HepG2 (cell line): ENCODE results near the gene KIRREL3. TPM values are rescaled to one million over a fixed set of nuclear protein-coding genes. Genes with fewer than 3 reads are reported as not detected.

Experiments used
- ATAC-seq: fragments of 200-7000 bp; cut with Tn5 transposase; 3 replicates; pipeline ENCODE4 v1.9.1; 2020; ENCODE audit warnings: mild to moderate bottlenecking, moderate library complexity
- BruUV-seq: library from RNA; stranded (reverse); fragments of 400-500 nt; replicated peaks from 2 replicates; lab custom pipeline; 2021; lab: Mats Ljungman, UMichigan
- CTCF ChIA-PET: fragments of 300-600 bp; formaldehyde crosslinking; extraction: SDS; loops from one replicate; lab custom pipeline; 2021; ENCODE audit warnings: low total read pairs, inconsistent platforms, low intra/inter-chr PET ratio; lab: Yijun Ruan, JAX
- POLR2A ChIA-PET: fragments of 350-600 bp; sonication (Branson Sonifier 250); formaldehyde crosslinking; loops from one replicate; lab custom pipeline; 2020; ENCODE audit warnings: antibody characterized with exemption, inconsistent platforms; lab: Yijun Ruan, JAX
- DNase-seq: peaks from one replicate; pipeline ENCODE4 v3.0.0-alpha.2; 2015; ENCODE audit warnings: low spot score
- FAIRE-seq: peaks from 3 replicates; lab custom pipeline; 2011; peaks lifted over from hg19 to GRCh38; lab: Jason Lieb, UNC
- H2AFZ ChIP-seq: one replicate; pipeline ENCODE4 v1.6.1; 2011; ENCODE audit warnings: low read length, inconsistent platforms
- H3K27ac ChIP-seq: fragments of 300-600 bp; 3 replicates; pipeline ENCODE4 v1.8.0; 2011; ENCODE audit warnings: mixed run types, mild to moderate bottlenecking, mixed read lengths, low read length, inconsistent platforms; ENCODE audit not compliant: insufficient read depth; ENCODE audit errors: extremely low read length
- H3K27me3 ChIP-seq, 2 experiments: fragments of 200-600 bp in 1 of 2; 2 replicates in 1 of 2; 3 replicates in 1 of 2; pipeline versions ENCODE4 v1.6.0 to v1.8.0; 2011; ENCODE audit warnings: low read length in 2 of 2, mild to moderate bottlenecking in 2 of 2, moderate library complexity in 2 of 2, inconsistent platforms in 1 of 2; ENCODE audit not compliant: insufficient read depth in 2 of 2, control insufficient read depth in 1 of 2
- H3K36me3 ChIP-seq, 2 experiments: fragments of 200-600 bp in 1 of 2; replicated peaks in 1 of 2; 2 replicates in 1 of 2; 3 replicates in 1 of 2; pipeline versions ENCODE4 v1.5.1 to v1.8.0; 2011; ENCODE audit warnings: low read length in 2 of 2, inconsistent platforms in 1 of 2; ENCODE audit not compliant: insufficient read depth in 2 of 2, control insufficient read depth in 1 of 2
- H3K4me1 ChIP-seq: 2 replicates; pipeline ENCODE4 v1.5.1; 2012; ENCODE audit warnings: low read length, inconsistent platforms; ENCODE audit not compliant: insufficient read depth
- H3K4me2 ChIP-seq: 2 replicates; pipeline ENCODE4 v1.6.0; 2011; ENCODE audit warnings: low read depth, low read length, inconsistent platforms
- H3K4me3 ChIP-seq, 3 experiments: fragments of 200-600 bp in 1 of 3; sonication (generic), shearing (Covaris generic) in 1 of 3; replicated peaks in 1 of 3; 2 replicates each; pipeline ENCODE4 v1.5.1; 2011 to 2016; ENCODE audit warnings: low read length in 3 of 3, inconsistent platforms in 2 of 3, low read depth in 2 of 3, mild to moderate bottlenecking in 2 of 3, control low read depth in 1 of 3, mixed read lengths in 1 of 3; ENCODE audit not compliant: insufficient read depth in 1 of 3
- H3K79me2 ChIP-seq: one replicate; pipeline ENCODE4 v1.6.1; 2011; ENCODE audit warnings: low read length, inconsistent platforms; ENCODE audit not compliant: insufficient read depth
- H3K9ac ChIP-seq: 2 replicates; pipeline ENCODE4 v1.6.0; 2011; ENCODE audit warnings: mild to moderate bottlenecking, low read depth, low read length, inconsistent platforms; ENCODE audit not compliant: insufficient read depth
- H3K9me3 ChIP-seq: 2 replicates; pipeline ENCODE4 v1.5.1; 2012; ENCODE audit warnings: mild to moderate bottlenecking, low read length
- H4K20me1 ChIP-seq: 2 replicates; pipeline ENCODE4 v1.6.0; 2011; ENCODE audit warnings: inconsistent platforms, mild to moderate bottlenecking, low read length, moderate library complexity; ENCODE audit not compliant: insufficient read depth
- BHLHE40 ChIP-seq: IDR thresholded peaks from 2 replicates; pipeline ENCODE4 v1.6.1; 2011; ENCODE audit warnings: low read length, improper control_type of control experiment
- ESRRA ChIP-seq: sonication (generic); formaldehyde crosslinking; IDR thresholded peaks from 2 replicates; pipeline ENCODE4 v1.5.1; 2020; ENCODE audit warnings: mild to moderate bottlenecking, low read depth, missing genetic modification reagents
- HDAC2 ChIP-seq: sonication (generic); formaldehyde crosslinking; IDR thresholded peaks from 2 replicates; pipeline ENCODE4 v1.4.0; 2020; ENCODE audit warnings: missing genetic modification reagents
- JUND ChIP-seq: sonication (generic); formaldehyde crosslinking; IDR thresholded peaks from 2 replicates; pipeline ENCODE4 v1.8.0; 2022; ENCODE audit warnings: mild to moderate bottlenecking, missing genetic modification reagents
- NFYC ChIP-seq: IDR thresholded peaks from 2 replicates; pipeline ENCODE4 v1.6.1; 2016; ENCODE audit warnings: missing genetic modification reagents, missing compliant biosample characterization
- TCF7L2 ChIP-seq: IDR thresholded peaks from 2 replicates; pipeline ENCODE4 v1.6.1; 2011; ENCODE audit warnings: mild to moderate bottlenecking, low read depth, low read length, moderate library complexity
- TGIF2 ChIP-seq: IDR thresholded peaks from 2 replicates; pipeline ENCODE4 v1.6.1; 2016; ENCODE audit warnings: control low read depth, missing compliant biosample characterization
- U2AF2 ChIP-seq: fragments of 200-400 bp; formaldehyde crosslinking; IDR thresholded peaks from 2 replicates; pipeline ENCODE4 v1.6.1; 2017; ENCODE audit warnings: low read depth, mild to moderate bottlenecking, low read length
- ZNF530 ChIP-seq: sonication (generic); formaldehyde crosslinking; IDR thresholded peaks from 2 replicates; pipeline ENCODE4 v1.5.0; 2020; ENCODE audit warnings: low read depth, mild to moderate bottlenecking, missing genetic modification reagents
- ZNF7 ChIP-seq: IDR thresholded peaks from 2 replicates; pipeline ENCODE4 v1.6.1; 2016; ENCODE audit warnings: missing biosample characterization, missing genetic modification reagents
- ZNF746 ChIP-seq: sonication (generic); formaldehyde crosslinking; IDR thresholded peaks from 2 replicates; pipeline ENCODE4 v1.8.0; 2022; ENCODE audit warnings: mild to moderate bottlenecking, missing genetic modification reagents
- WGBS: methylation state at CpG from one replicate; pipeline ENCODE4 v1.1.6; 2017; ENCODE audit warnings: low lambda C conversion rate; 5-methylcytosine and 5-hydroxymethylcytosine counted together
- in situ Hi-C: cut with HindIII; loops from 2 replicates; pipeline ENCODE4 v1.10.0; 2017; ENCODE audit warnings: low pct_unique_long_range_greater_than_20kb; ENCODE audit not compliant: extremely low pct_ligation_motif_present
- intact Hi-C: fragments of 100-400 bp; cut with micrococcal nuclease; formaldehyde crosslinking; loops from one replicate; pipeline ENCODE4 v1.10.0; 2022; ENCODE audit not compliant: unreplicated experiment
- polyA plus RNA-seq, 8 experiments: library from polyadenylated mRNA; depleted of rRNA in 3 of 8; stranded (reverse) in 7 of 8; unstranded in 1 of 8; fragments of >200 nt; fragmentation: Illumina TruSeq in 4 of 8; extraction: Trizol in 4 of 8; gene quantifications; 2 replicates each; pipeline versions ENCODE4 v1.2.1 to v1.2.3, GENCODE V29; 2011 to 2016; ENCODE audit warnings: low read depth in 4 of 8, missing spikeins in 1 of 8, mixed read lengths in 1 of 8; ENCODE audit not compliant: insufficient read depth in 1 of 8
- total RNA-seq, 5 experiments: library from RNA; depleted of rRNA; stranded (reverse); fragments of >200 nt; fragmentation: Illumina TruSeq; extraction: Trizol; gene quantifications; 2 replicates each; pipeline ENCODE4 v1.2.3, GENCODE V29; 2016; ENCODE audit warnings: low read depth in 1 of 5
- TF ChIP-seq, protein P1 (sequence below): sonication (generic); formaldehyde crosslinking; IDR thresholded peaks from 2 replicates; pipeline ENCODE4 v1.4.0; 2020; ENCODE audit warnings: missing genetic modification reagents
- TF ChIP-seq, protein P2 (sequence below): sonication (generic); formaldehyde crosslinking; IDR thresholded peaks from 2 replicates; pipeline ENCODE4 v1.5.0; 2020; ENCODE audit warnings: mild to moderate bottlenecking, missing genetic modification reagents, moderate library complexity
- TF ChIP-seq, protein P3 (sequence below): sonication (generic); formaldehyde crosslinking; IDR thresholded peaks from 2 replicates; pipeline ENCODE4 v1.8.1; 2023; ENCODE audit warnings: mild to moderate bottlenecking, missing genetic modification reagents

The KIRREL3 gene
- total and polyA plus RNA-seq, 2 of the 13 experiments (the other 11 are each of a cell fraction or from before 2014, with no cell fraction given), result not detected

DNA sequence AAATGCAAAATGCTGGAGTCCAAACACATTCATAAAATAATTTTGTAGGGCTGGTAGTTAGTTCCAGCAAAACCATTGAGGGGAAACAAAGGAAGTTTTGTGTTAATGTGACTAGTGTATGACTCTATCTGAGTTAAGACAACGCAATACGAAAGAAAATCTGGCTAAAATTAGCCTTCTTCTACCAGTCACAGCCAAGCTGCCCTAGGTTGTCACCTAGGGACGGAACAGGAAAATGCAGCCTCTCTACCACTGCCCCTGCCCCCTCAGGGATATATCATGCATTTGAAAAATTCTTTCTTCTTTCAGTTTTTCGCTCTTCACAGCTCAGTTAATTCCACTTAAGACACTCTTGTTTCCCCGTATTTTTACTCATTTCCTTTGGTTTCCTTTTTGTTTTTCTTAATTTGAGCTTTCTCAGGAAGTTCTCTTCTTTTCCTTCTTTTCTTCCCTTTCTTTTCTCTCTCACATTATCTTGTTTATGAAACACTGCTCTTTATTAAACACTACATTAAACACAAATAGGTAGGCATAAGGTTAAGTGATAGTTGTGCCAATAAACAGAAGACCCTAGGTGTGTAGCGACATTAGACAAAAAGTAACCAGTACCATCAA lies 30.6 kb downstream of the KIRREL3 start:
- H2AFZ ChIP-seq, result no peak overlapping the region
- no peak overlapping the region for H3K9ac ChIP-seq
- H3K36me3 ChIP-seq, result no peaks in the 10 kb centered on the region
- POLR2A ChIA-PET, result no interaction called here
- H3K79me2 ChIP-seq, result no peaks in the 10 kb centered on the region
- CTCF ChIA-PET, result no interaction called here
- H3K4me1 ChIP-seq, result no peaks in the 10 kb centered on the region
- no peaks in the 10 kb centered on the region for H4K20me1 ChIP-seq
- no peak overlapping the region for H3K4me3 ChIP-seq
- H3K4me2 ChIP-seq, result no peak overlapping the region
- H3K27ac ChIP-seq, result no peak overlapping the region
- TF ChIP-seq, protein P1, sequence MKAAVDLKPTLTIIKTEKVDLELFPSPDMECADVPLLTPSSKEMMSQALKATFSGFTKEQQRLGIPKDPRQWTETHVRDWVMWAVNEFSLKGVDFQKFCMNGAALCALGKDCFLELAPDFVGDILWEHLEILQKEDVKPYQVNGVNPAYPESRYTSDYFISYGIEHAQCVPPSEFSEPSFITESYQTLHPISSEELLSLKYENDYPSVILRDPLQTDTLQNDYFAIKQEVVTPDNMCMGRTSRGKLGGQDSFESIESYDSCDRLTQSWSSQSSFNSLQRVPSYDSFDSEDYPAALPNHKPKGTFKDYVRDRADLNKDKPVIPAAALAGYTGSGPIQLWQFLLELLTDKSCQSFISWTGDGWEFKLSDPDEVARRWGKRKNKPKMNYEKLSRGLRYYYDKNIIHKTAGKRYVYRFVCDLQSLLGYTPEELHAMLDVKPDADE (CRISPR knock-in tag), result no peak
- TF ChIP-seq NFYC (CRISPR knock-in tag), result no peak
- TF ChIP-seq, protein P2, sequence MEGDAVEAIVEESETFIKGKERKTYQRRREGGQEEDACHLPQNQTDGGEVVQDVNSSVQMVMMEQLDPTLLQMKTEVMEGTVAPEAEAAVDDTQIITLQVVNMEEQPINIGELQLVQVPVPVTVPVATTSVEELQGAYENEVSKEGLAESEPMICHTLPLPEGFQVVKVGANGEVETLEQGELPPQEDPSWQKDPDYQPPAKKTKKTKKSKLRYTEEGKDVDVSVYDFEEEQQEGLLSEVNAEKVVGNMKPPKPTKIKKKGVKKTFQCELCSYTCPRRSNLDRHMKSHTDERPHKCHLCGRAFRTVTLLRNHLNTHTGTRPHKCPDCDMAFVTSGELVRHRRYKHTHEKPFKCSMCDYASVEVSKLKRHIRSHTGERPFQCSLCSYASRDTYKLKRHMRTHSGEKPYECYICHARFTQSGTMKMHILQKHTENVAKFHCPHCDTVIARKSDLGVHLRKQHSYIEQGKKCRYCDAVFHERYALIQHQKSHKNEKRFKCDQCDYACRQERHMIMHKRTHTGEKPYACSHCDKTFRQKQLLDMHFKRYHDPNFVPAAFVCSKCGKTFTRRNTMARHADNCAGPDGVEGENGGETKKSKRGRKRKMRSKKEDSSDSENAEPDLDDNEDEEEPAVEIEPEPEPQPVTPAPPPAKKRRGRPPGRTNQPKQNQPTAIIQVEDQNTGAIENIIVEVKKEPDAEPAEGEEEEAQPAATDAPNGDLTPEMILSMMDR, result peak; percentile 18
- no peaks in the 10 kb centered on the region; the same call in 1 of the 2 replicates for H3K9me3 ChIP-seq
- BruUV-seq, result no TSS peak
- in situ Hi-C loops, result no loop called here
- FAIRE-seq (no peak), DNase-seq (no peak), ATAC-seq (peak; percentile 87)
- H3K27me3 ChIP-seq, result peaks cover 4 to 24% of the 10 kb centered on the region in 2 experiments; a peak in 3 of 5 replicates
- WGBS, result 2% methylated on average over 6 of the region's 6 CpGs
- intact Hi-C loops, result no loop called here

GRCh38 chr11:126968915-126969314 lies 31.7 kb downstream of the KIRREL3 start:
- CTCF ChIA-PET, result no interaction called here
- FAIRE-seq (no peak), DNase-seq (no peak), ATAC-seq (no peak)
- 7% methylated on average over 6 of the region's 14 CpGs for WGBS
- intact Hi-C loops, result no loop called here
- H3K27ac ChIP-seq, result no peak overlapping the region
- no peaks in the 10 kb centered on the region for H3K36me3 ChIP-seq
- H3K79me2 ChIP-seq, result no peaks in the 10 kb centered on the region
- no peak for TF ChIP-seq ZNF7
- no peak for TF ChIP-seq ESRRA (CRISPR knock-in tag)
- TF ChIP-seq ZNF530 (CRISPR knock-in tag), result no peak
- no peak for TF ChIP-seq U2AF2
- no peak for TF ChIP-seq TGIF2 (CRISPR knock-in tag)
- no peak for TF ChIP-seq BHLHE40
- no peak for TF ChIP-seq ZNF746
- TF ChIP-seq, protein P3, sequence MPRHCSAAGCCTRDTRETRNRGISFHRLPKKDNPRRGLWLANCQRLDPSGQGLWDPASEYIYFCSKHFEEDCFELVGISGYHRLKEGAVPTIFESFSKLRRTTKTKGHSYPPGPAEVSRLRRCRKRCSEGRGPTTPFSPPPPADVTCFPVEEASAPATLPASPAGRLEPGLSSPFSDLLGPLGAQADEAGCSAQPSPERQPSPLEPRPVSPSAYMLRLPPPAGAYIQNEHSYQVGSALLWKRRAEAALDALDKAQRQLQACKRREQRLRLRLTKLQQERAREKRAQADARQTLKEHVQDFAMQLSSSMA, result no peak
- TF ChIP-seq HDAC2 (CRISPR knock-in tag), result no peak
- TF ChIP-seq JUND (CRISPR knock-in tag), result no peak
- TF ChIP-seq TCF7L2, result no peak
- no peak overlapping the region for H2AFZ ChIP-seq
- peaks cover 4 to 24% of the 10 kb centered on the region in 2 experiments; a peak in 3 of 5 replicates for H3K27me3 ChIP-seq
- H4K20me1 ChIP-seq, result no peaks in the 10 kb centered on the region
- H3K4me3 ChIP-seq, result no peak overlapping the region
- H3K9ac ChIP-seq, result no peak overlapping the region
- in situ Hi-C loops, result no loop called here
- H3K4me2 ChIP-seq, result no peak overlapping the region
- BruUV-seq, result no TSS peak
- no peaks in the 10 kb centered on the region for H3K4me1 ChIP-seq
- H3K9me3 ChIP-seq, result no peaks in the 10 kb centered on the region; the same call in 1 of the 2 replicates
- POLR2A ChIA-PET, result no interaction called here
